MV-4-11 (cell line): ENCODE results near the gene NSD2.

Experiments
- DNase-seq: peaks from one replicate; lab custom pipeline; 2025; lab: John Stamatoyannopoulos, UW

Gene NSD2

GRCh38 chr4:1864076-1865008 lies 6.9 kb upstream of the NSD2 start:
- DNase-seq = no peak

DNA sequence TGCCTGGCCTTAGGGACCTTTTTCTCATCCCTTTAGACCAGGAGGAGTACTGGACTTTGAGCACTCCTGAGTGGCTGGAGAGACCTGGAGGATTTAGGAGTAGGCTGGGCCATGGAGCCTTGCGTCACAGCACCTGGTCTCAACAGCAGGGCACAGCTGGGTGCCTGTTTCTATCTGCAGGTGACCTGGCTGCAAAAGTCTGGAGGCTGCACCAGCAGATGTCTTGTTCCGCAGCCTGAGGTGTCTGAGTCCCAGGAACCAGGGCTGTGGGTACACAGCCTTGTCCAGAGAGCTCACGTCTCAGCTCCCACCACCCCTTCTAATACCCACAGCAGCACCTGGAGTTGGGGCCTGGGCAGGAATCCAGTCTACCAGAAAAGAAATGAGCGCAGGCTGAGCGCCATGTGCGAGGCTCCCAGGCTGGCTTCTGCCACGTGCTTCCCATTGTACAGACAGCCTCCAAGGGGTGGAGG lies 5.0 kb upstream of the NSD2 start:
- DNase-seq = no peak

GRCh38 chr4:1868293-1868692 lies 2.9 kb upstream of the NSD2 start:
- no peak for DNase-seq

DNA sequence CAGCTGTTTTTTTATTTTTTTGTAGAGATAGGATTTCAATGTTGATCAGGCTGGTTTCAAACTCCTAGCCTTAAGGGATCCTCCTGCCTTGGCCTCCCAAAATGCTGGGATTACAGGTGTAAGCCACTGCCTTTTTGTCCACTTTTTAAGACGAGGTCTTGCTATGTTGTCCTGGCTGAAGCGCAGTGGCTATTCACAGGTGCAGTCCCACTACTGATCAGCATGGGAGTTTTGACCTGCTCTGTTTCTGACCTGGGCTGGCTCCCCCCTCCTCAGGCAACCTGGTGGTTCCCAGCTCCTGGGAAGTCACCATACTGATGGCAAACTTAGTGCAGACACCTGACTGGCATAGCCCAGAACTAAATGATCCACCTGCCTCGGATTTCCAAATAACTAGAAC lies 2.3 kb upstream of the NSD2 start:
- no peak for DNase-seq

DNA sequence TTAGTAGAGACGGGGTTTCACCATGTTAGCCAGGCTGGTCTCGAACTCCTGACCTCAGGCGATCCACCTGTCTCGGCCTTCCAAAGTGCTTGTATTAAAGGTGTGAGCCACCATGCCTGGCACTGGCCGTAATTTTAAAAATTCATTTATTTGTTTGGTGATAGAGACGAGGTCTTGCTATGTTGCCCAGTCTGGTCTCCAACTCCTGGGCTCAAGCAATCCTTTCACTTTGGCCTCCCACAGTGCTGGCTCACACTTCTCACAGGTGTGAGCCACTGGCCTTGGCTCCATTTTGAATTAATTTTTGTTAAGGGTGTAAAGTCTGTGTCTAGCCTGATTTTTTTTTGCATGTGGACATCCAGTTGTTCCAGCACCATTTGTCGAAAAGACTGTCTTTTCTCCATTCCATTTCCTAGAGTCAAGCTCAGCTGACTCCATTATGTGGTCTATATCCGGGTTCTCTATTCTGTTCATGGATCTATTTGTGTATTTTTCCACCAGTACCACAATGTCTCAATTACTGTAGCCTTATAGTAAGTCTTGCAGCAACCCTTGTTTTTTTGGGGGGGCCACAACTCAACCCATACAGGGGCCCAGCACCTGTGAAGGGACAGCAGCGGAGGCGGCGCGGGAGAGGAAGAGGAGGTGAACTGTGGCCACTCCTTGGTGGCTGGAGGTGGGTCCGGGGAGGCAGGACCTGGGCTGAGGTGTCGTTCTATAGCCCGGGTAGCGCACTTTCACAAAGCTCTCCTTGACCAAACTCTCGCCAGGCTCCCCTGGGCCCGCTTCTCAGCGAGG lies 1.5 kb upstream of the NSD2 start:
- no peak for DNase-seq

GRCh38 chr4:1870328-1870577 lies 940 bp upstream of the NSD2 start:
- peak; percentile 65 for DNase-seq

- DNase-seq = no peak
These were observed 353 bp downstream of the NSD2 start for GRCh38 chr4:1871471-1872021.

DNA sequence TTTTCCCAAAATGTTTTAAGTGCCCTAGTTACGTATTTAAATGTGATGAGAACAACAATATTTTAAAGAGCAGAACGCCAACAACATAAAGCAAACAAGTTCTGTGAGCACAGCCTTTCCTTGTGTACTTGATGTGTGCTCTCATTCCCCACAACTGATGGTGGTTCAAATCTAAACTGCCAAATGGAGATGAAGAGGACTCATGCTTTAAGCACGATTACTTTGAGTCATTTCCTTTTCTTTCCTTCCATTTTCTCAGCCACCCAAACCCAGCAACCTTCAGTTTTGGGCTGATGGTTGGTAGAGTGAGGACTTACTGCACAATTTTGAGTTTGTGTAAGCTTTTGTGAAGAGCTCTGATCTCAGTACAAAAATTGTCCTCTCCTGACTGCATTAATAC lies 1.7 kb downstream of the NSD2 start:
- peak; percentile 44 for DNase-seq

GRCh38 chr4:1873291-1873690 lies 2.1 kb downstream of the NSD2 start:
- DNase-seq = no peak

DNA sequence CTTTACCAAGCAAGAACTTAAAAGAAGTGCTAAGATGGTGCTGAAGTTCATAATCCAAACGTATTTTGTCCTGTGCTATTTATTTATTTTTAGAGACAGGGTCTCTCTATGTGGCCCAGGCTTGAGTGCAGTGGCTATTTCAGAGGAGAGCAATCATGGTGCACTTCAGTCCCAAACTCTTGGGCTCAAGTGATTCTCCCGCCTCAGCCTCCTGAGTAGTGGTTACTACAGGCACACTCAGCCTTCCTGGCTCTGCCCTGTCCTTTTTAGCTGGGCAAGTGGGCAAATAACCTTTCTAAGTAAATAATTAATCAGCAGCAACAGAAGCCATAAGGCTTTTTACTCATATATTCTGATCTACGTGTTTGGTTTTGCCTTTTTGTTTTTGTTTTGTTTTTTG lies 2.6 kb downstream of the NSD2 start:
- no peak for DNase-seq

DNA sequence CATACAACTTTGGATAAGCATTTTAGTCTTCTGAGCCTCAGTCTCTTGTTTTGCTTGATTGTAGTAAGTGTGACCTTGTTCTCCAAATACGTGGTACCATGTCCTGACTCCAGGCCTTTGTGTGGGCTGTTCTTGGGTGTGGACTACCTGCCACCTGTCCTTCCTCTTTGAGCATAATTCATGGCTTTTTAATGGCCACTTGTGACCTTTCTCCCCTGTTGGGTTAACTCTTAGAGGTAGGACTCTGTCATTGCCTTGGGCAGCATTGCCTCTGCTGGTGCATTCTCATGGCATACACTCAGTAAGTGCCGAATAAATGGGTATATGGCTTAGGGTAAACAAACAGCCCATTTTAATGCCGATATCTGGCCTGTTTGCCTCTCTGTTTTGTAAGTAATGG lies 3.0 kb downstream of the NSD2 start:
- DNase-seq = no peak

DNA sequence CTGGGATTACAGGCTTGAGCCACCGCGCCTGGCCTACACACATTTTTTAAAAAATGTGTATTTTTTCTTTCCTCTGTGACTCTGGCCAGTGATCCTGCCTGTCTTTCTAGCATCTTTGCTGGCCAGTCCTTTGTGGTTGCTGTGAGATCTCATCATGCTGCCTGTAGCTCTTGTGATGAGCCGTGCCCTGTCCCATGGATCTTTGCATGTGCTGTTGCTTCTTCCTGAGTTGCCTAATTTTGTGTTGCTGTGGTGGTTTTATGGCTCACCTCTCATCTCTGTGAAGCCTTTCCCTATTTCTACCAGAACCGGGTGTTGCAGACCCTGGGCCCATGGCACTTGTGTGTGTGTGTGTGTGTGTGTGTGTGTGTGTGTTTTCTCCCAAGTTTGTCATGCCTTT lies 8.3 kb downstream of the NSD2 start:
- peak; percentile 61 for DNase-seq

DNA sequence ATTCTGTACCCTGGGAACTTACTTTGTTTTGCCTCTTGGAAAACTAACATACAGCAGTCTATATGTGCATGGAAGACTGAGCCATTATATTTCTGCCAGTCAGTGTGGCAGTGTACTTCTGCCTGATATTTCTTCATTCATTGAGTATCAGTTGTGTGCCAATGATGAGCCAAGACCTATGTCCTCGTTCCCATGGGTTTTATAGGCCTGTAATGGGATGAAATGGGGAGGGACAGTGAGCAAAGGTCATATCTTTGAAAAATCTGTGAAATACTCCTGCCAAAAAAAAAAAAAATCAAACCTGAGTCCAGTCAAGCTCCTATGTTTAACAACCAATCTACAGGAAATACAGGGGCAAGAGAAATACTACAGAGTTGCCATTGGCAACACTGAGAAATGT lies 9.1 kb downstream of the NSD2 start:
- no peak for DNase-seq

- DNase-seq = no peak
These were observed 11.7 kb downstream of the NSD2 start for GRCh38 chr4:1882850-1883271.

- DNase-seq = no peak
These were observed 12.4 kb downstream of the NSD2 start for GRCh38 chr4:1883583-1883982.

DNA sequence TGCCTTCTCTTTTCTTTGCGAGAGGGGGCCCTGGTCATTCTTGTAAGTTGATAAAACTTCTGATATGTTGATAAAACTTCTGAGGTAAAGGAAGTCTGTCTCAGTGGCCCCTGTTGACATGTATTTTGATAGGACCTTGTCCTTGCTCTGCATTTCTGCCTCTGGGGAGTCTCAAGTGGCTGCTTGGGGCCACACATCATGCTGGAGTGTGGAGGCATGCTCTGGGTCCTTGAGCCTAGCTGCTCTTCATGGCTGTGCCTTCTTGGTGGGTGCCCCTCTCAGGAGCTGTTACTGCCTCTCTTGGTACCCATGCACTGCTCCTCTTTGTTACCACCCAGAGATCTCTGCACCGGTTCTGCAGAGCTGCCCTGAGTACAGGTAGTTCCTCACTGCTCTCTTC lies 14.2 kb downstream of the NSD2 start:
- DNase-seq = no peak

- DNase-seq = peak; percentile 79
These were observed 15.9 kb downstream of the NSD2 start for GRCh38 chr4:1887052-1887451.

GRCh38 chr4:1890979-1891570 lies 19.9 kb downstream of the NSD2 start:
- no peak for DNase-seq

GRCh38 chr4:1895971-1896657 lies 24.9 kb downstream of the NSD2 start:
- no peak for DNase-seq

- no peak for DNase-seq
These were observed 25.4 kb downstream of the NSD2 start for GRCh38 chr4:1896658-1896991.

- DNase-seq = no peak
These were observed 26.8 kb downstream of the NSD2 start for GRCh38 chr4:1898007-1898406.

GRCh38 chr4:1898681-1899080 lies 27.5 kb downstream of the NSD2 start:
- peak; percentile 34 for DNase-seq
